Left lobe of liver (tissue), 2 donors: ENCODE data around the gene PAGE4. TPM values are rescaled to one million over a fixed set of nuclear protein-coding genes. Genes with fewer than 3 reads are reported as not detected.

ENCODE experiments used
- ATAC-seq: fragments of 200-7000 bp; cut with Tn5 transposase; one replicate; pipeline ENCODE4 v1.9.1; 2020; ENCODE audit warnings: mild to moderate bottlenecking, moderate library complexity
- DNase-seq: peaks from one replicate; pipeline ENCODE4 v3.0.0-alpha.2; 2020; ENCODE audit warnings: low spot score
- total RNA-seq: library from RNA; stranded (reverse); gene quantifications from one replicate; pipeline ENCODE4 v1.2.1, GENCODE V29; 2021
- donor health status: DM: no; HTN: no; CAD: no; lungs with moderate emphysema.
- donor health status: DM: no; HTN: yes; CAD: no.

PAGE4 gene
- total RNA-seq, 1 donor from 2014 or later: not detected

DNA sequence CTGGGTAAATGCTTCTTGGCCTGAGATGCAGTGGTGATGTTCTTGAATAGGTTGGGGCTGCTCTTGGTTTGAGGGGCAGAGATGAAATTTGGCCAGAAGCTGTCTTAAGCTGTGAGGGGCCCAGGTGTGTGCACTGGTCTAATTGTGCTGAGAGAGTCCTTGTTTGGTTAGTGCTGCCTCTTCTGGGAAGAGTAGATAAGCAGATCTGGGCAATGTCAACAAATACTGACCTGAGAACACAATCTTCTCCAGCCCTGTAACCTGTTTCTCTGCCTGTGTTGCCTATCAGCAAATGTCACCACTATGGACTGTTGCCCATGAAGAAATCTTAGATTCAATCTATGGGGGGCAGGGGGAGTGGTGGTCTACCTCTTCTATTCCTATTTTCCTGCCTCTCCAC is 33.0 kb downstream of the PAGE4 start:
- ATAC-seq (peak; percentile 89), DNase-seq (no peak)

GRCh38 chrX:49868739-49869138 is 39.6 kb downstream of the PAGE4 start:
- no peak for DNase-seq
- ATAC-seq: no peak

DNA sequence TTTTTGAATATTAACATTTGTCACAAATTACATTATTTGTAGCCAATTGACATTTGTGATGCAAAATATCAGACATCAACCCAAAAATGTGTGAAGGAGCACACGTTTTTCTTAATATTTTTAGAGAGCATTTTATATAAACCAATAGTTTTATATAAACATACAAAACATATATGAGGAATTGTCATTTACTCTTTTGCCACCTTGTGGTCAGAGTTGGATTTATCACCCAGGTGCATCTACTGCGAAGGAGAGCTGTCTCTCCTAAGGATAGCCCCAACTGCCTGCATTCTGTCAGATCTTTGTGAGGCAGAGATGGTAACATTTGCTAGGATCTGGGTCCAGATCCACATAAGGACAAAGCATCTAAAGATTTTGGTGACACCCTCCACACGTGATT is 47.6 kb downstream of the PAGE4 start:
- peak; percentile 48 for ATAC-seq
- peak; percentile 40 for DNase-seq

- ATAC-seq (peak; percentile 32), DNase-seq (peak; percentile 47)
These were observed 48.4 kb downstream of the PAGE4 start for GRCh38 chrX:49877397-49878101.

DNA sequence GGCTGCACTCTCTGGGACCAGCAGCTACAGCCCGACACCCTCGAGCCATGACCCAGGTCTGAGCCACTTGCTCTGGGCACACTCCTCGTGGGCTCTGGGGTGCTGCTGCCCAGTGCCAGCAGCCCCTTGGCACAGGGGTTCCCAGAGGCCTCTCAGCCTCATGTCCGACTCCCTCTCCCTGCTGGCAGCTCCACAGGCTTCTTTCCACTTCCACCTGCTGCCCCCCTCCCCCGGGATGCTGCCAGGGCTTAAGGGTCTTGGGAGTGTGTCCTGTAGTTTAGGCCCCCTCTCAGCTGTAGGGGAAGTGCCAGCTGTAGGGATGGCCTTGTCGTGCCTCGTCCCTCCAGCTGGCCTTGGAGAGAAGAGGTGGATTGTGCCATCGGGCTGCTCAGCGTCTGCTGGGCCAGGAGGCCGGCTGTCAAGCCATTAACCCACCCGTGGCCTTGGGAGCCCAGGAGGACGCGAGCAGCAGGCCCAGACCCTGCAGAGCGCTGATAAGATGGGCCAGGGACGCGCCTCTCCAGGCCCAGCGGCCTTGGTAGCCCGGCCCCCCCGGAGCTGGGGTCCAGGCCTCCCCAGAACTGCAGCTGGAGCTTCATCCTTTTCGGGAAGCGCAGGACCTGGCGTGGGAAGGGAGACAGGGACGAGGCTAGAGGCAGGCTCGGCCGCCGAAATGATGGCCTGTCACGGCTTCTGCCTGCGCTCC is 49.2 kb downstream of the PAGE4 start:
- ATAC-seq (no peak), DNase-seq (no peak)

GRCh38 chrX:49878834-49879655 is 49.9 kb downstream of the PAGE4 start, which contains the start of gene USP27X:
USP27X (plus strand) TSS chrX:49879484; CDS start chrX:49880308, 824 bp downstream.
- ATAC-seq (peak; percentile 91), DNase-seq (peak; percentile 77)

DNA sequence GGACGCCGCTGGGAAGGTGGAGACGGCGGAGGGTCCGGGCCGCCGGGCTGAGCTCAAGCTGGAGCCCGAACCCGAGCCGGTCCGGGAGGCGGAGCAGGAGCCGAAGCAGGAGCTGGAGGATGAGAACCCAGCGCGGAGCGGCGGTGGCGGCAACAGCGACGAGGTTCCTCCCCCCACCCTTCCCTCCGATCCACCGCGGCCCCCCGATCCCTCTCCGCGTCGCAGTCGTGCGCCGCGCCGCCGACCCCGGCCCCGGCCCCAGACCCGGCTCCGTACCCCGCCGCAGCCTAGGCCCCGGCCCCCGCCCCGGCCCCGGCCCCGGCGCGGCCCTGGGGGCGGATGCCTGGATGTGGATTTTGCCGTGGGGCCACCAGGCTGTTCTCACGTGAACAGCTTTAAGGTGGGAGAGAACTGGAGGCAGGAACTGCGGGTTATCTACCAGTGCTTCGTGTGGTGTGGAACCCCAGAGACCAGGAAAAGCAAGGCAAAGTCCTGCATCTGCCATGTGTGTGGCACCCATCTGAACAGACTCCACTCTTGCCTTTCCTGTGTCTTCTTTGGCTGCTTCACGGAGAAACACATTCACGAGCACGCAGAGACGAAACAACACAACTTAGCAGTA is 50.7 kb downstream of the PAGE4 start:
- ATAC-seq: peak; percentile 36
- DNase-seq: no peak

DNA sequence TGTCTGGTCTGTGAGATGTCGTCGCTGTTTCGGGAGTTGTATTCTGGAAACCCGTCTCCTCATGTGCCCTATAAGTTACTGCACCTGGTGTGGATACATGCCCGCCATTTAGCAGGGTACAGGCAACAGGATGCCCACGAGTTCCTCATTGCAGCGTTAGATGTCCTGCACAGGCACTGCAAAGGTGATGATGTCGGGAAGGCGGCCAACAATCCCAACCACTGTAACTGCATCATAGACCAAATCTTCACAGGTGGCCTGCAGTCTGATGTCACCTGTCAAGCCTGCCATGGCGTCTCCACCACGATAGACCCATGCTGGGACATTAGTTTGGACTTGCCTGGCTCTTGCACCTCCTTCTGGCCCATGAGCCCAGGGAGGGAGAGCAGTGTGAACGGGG is 51.6 kb downstream of the PAGE4 start:
- ATAC-seq (no peak), DNase-seq (no peak)

Other genes with a start within 250 kb of the PAGE4 start
- gene GAGE12H, start 249.4 kb upstream of the PAGE4 start, total RNA-seq: not detected
- gene GAGE2A, start 239.8 kb upstream of the PAGE4 start, total RNA-seq: 0.58 TPM
- gene GAGE1, start 230.3 kb upstream of the PAGE4 start, total RNA-seq: not detected
- gene PAGE1, start 133.3 kb upstream of the PAGE4 start, total RNA-seq: not detected
- 0.91 TPM for gene USP27X, start 50.2 kb downstream of the PAGE4 start, total RNA-seq
- gene CLCN5, start 93.3 kb downstream of the PAGE4 start, total RNA-seq: 24.8 TPM